ENCODE data around the gene THADA. TPM values are rescaled to one million over a fixed set of nuclear protein-coding genes. Genes with fewer than 3 reads are reported as not detected.

Gene THADA
- total RNA-seq, 1 experiment from 2014 or later = 20.1 TPM

- Histone ChIP-seq H4K91ac (ENCODE audit: insufficient read length, low read depth, low read length) (no peak overlapping the region), H3T11ph (ENCODE audit: low read length) (no peak overlapping the region), H4K8ac (replicated peaks; ENCODE audit: insufficient read length, low read depth, low read length) (no peak overlapping the region), H3K14ac (ENCODE audit: insufficient read depth, low read length) (no peak overlapping the region), H2AK5ac (ENCODE audit: insufficient read length, low read length) (no peak overlapping the region), H3K79me2 (ENCODE audit: insufficient read depth, low read length) (no peaks in the 10 kb centered on the region), H3K9ac (ENCODE audit: extremely low read depth, insufficient read length, low read length) (no peak overlapping the region), H3K18ac (ENCODE audit: insufficient read length, low read depth, low read length) (no peak overlapping the region), H3K4me2 (ENCODE audit: insufficient read depth, insufficient read length, low read length) (no peak overlapping the region), H3K4ac (ENCODE audit: low read depth, low read length) (no peak overlapping the region), H3K4me1 (ENCODE audit: insufficient read depth, low read length) (no peaks in the 10 kb centered on the region), H3K79me1 (ENCODE audit: insufficient read depth, low read depth, low read length, poor library complexity, severe bottlenecking) (no peaks in the 10 kb centered on the region), H3K23me2 (ENCODE audit: insufficient read length, low read depth, low read length, poor library complexity, severe bottlenecking) (no peaks in the 10 kb centered on the region), H3K27ac (ENCODE audit: insufficient read length, low read depth, low read length) (no peak overlapping the region), H2BK12ac (ENCODE audit: insufficient read length, low read depth, low read length) (no peak overlapping the region), H4K5ac (ENCODE audit: insufficient read length, low read depth, low read length) (no peak overlapping the region), H2BK20ac (ENCODE audit: low read depth, low read length, poor library complexity, severe bottlenecking) (no peak overlapping the region), H3K9me3 (ENCODE audit: control insufficient read depth, low read depth, low read length) (no peaks in the 10 kb centered on the region), H3K27me3 (ENCODE audit: insufficient read depth, low read length) (no peaks in the 10 kb centered on the region), H2BK5ac (ENCODE audit: insufficient read length, low read length) (no peak overlapping the region), H2BK120ac (ENCODE audit: low read depth, low read length, poor library complexity, severe bottlenecking) (no peak overlapping the region), H2BK15ac (ENCODE audit: low read depth, low read length) (no peak overlapping the region), H4K20me1 (ENCODE audit: control insufficient read depth, insufficient read depth, insufficient read length) (no peaks in the 10 kb centered on the region), H3K56ac (ENCODE audit: insufficient read length, low read depth, low read length) (no peak overlapping the region), H3K23ac (ENCODE audit: insufficient read length, low read depth, low read length) (no peak overlapping the region), H2AFZ (ENCODE audit: low read length) (no peak overlapping the region)
- no peak for TF ChIP-seq CTCF (conservative IDR thresholded peaks at IDR 0.05)
- Mint-ChIP-seq H3K27ac (no peak overlapping the region), H3K4me1 (peaks cover 4 to 8% of the 10 kb centered on the region in 2 experiments), H3K4me3 (no peak overlapping the region), H3K27me3 (ENCODE audit: low read depth) (no peaks in the 10 kb centered on the region), H3K9me3 (no peaks in the 10 kb centered on the region), H3K36me3 (ENCODE audit: insufficient read depth in 1 of 3, low read depth in 3 of 3) (no peaks in the 10 kb centered on the region)
- no CpG with 5 or more reads among the region's 4 CpGs for WGBS (ENCODE audit: extremely low coverage, insufficient read length, low lambda C conversion rate)
- DNase-seq = no peak
Measured at GRCh38 chr2:43363120-43363519, 232.7 kb downstream of the THADA start.

Measured in H9 (cell line).